SK-N-SH (cell line): ENCODE results near the gene BAK1. TPM values are rescaled to one million over a fixed set of nuclear protein-coding genes. Genes with fewer than 3 reads are reported as not detected.

ENCODE experiments used
- CTCF ChIA-PET: fragments of 300-600, 350-600 bp; formaldehyde crosslinking; extraction: SDS; loops from one replicate; lab custom pipeline; 2021; lab: Yijun Ruan, JAX
- POLR2A ChIA-PET: fragments of 350-600 bp; sonication (Branson Sonifier 250); formaldehyde crosslinking; extraction: SDS; loops from one replicate; lab custom pipeline; 2020; ENCODE audit warnings: antibody characterized with exemption, inconsistent platforms; lab: Yijun Ruan, JAX
- DNase-seq: peaks from one replicate; pipeline ENCODE4 v3.0.0; 2012
- H2AFZ ChIP-seq: fragments of 200-600 bp; sonication (generic); 2 replicates; pipeline ENCODE4 v1.8.1; 2016; ENCODE audit warnings: antibody characterized with exemption, mild to moderate bottlenecking, low read depth
- H3F3A ChIP-seq: fragments of 200-600 bp; sonication (generic); replicated peaks from 2 replicates; pipeline ENCODE3; 2016; ENCODE audit warnings: antibody characterized with exemption, mild to moderate bottlenecking; ENCODE audit not compliant: insufficient read depth
- H3K27ac ChIP-seq, 2 experiments: fragments of 200-500 bp in 1 of 2; fragments of 200-600 bp in 1 of 2; sonication (Bioruptor generic) in 1 of 2; sonication (generic), shearing (Covaris generic) in 1 of 2; 2 replicates each; pipeline versions ENCODE4 v1.5.1 to v1.6.1; 2014 to 2016; ENCODE audit warnings: low read depth in 2 of 2, inconsistent platforms in 1 of 2, low read length in 1 of 2, mild to moderate bottlenecking in 1 of 2, mixed read lengths in 1 of 2
- H3K27me3 ChIP-seq: fragments of 200-600 bp; sonication (generic), shearing (Covaris generic); 2 replicates; pipeline ENCODE4 v1.6.1; 2016; ENCODE audit warnings: mixed run types; ENCODE audit not compliant: insufficient read depth
- H3K36me3 ChIP-seq, 2 experiments: fragments of 200-500 bp in 1 of 2; fragments of 200-600 bp in 1 of 2; sonication (Bioruptor generic) in 1 of 2; sonication (generic) in 1 of 2; replicated peaks in 1 of 2; 2 replicates each; pipeline versions ENCODE3 to v1.5.1; 2014 to 2016; ENCODE audit warnings: low read length in 1 of 2, mild to moderate bottlenecking in 1 of 2; ENCODE audit not compliant: insufficient read depth in 2 of 2, control insufficient read depth in 1 of 2
- H3K4me1 ChIP-seq, 2 experiments: fragments of 200-500 bp in 1 of 2; fragments of 200-600 bp in 1 of 2; sonication (Bioruptor generic) in 1 of 2; sonication (generic), shearing (Covaris generic) in 1 of 2; 2 replicates each; pipeline versions ENCODE4 v1.5.1 to v1.6.1; 2014 to 2016; ENCODE audit warnings: low read depth in 1 of 2, low read length in 1 of 2, mixed run types in 1 of 2; ENCODE audit not compliant: insufficient read depth in 2 of 2, control insufficient read depth in 1 of 2
- H3K4me2 ChIP-seq: fragments of 200-600 bp; sonication (generic), shearing (Covaris generic); 2 replicates; pipeline ENCODE4 v1.6.1; 2017; ENCODE audit warnings: mixed run types
- H3K4me3 ChIP-seq, 2 experiments: fragments of 200-500 bp in 1 of 2; fragments of 200-600 bp in 1 of 2; sonication (Bioruptor generic) in 1 of 2; sonication (generic), shearing (Covaris generic) in 1 of 2; 2 replicates each; pipeline versions ENCODE4 v1.5.1 to v1.8.1; 2014 to 2016; ENCODE audit warnings: low read depth in 2 of 2, inconsistent platforms in 1 of 2, low read length in 1 of 2, mild to moderate bottlenecking in 1 of 2, mixed read lengths in 1 of 2, moderate library complexity in 1 of 2
- H3K79me2 ChIP-seq: fragments of 200-600 bp; sonication (generic); 2 replicates; pipeline ENCODE4 v1.8.1; 2017; ENCODE audit warnings: mild to moderate bottlenecking; ENCODE audit not compliant: insufficient read depth
- H3K9ac ChIP-seq: fragments of 200-600 bp; sonication (generic); 2 replicates; pipeline ENCODE4 v1.6.1; 2017; ENCODE audit warnings: mixed run types
- H3K9me2 ChIP-seq: fragments of 200-600 bp; sonication (generic); 2 replicates; pipeline ENCODE4 v1.6.1; 2017; ENCODE audit warnings: mixed run types
- H3K9me3 ChIP-seq: fragments of 200-600 bp; sonication (generic); 2 replicates; pipeline ENCODE4 v1.6.1; 2017; ENCODE audit warnings: mixed run types, mild to moderate bottlenecking, moderate library complexity
- H4K20me1 ChIP-seq: fragments of 200-600 bp; sonication (generic); 2 replicates; pipeline ENCODE4 v1.6.1; 2017; ENCODE audit warnings: mild to moderate bottlenecking, mixed run types; ENCODE audit not compliant: insufficient read depth
- CHD2 ChIP-seq: fragments of 150-350 bp; IDR thresholded peaks from 2 replicates; pipeline ENCODE4 v1.6.1; 2018; ENCODE audit warnings: low read length; ENCODE audit not compliant: partially characterized antibody
- EZH2phosphoT487 ChIP-seq: fragments of 200-600 bp; sonication (generic); IDR thresholded peaks from 2 replicates; pipeline ENCODE4 v1.6.1; 2017; ENCODE audit warnings: low read depth, mixed run types, mild to moderate bottlenecking, antibody characterized with exemption, moderate library complexity, borderline replicate concordance
- FOXJ3 ChIP-seq: sonication (generic); formaldehyde crosslinking; IDR thresholded peaks from 2 replicates; pipeline ENCODE4 v1.5.1; 2020; ENCODE audit warnings: mild to moderate bottlenecking, missing genetic modification reagents
- FOXM1 ChIP-seq: IDR thresholded peaks from 2 replicates; pipeline ENCODE4 v1.4.0; 2012; ENCODE audit warnings: low read depth, mild to moderate bottlenecking
- GATA2 ChIP-seq: sonication (generic); formaldehyde crosslinking; IDR thresholded peaks from 2 replicates; pipeline ENCODE4 v1.5.0; 2020; ENCODE audit warnings: mild to moderate bottlenecking, missing genetic modification reagents
- MEF2A ChIP-seq: IDR thresholded peaks from 2 replicates; pipeline ENCODE4 v1.4.0; 2012; ENCODE audit warnings: low read depth, borderline replicate concordance
- NFIC ChIP-seq: IDR thresholded peaks from 2 replicates; pipeline ENCODE4 v1.4.0; 2012; ENCODE audit warnings: borderline replicate concordance
- POLR2AphosphoS5 ChIP-seq: IDR thresholded peaks from 2 replicates; pipeline ENCODE4 v1.6.1; 2012; ENCODE audit warnings: low read depth, low read length
- RXRA ChIP-seq: IDR thresholded peaks from 2 replicates; pipeline ENCODE4 v1.4.0; 2012; ENCODE audit warnings: low read depth, mild to moderate bottlenecking, borderline replicate concordance
- SIN3A ChIP-seq: IDR thresholded peaks from 2 replicates; pipeline ENCODE4 v1.6.1; 2012; ENCODE audit warnings: low read depth, mild to moderate bottlenecking, low read length, moderate library complexity, borderline replicate concordance
- SMC3 ChIP-seq: IDR thresholded peaks from 2 replicates; pipeline ENCODE4 v1.6.1; 2012; ENCODE audit warnings: low read depth, low read length, improper control_type of control experiment
- WGBS: methylation state at CpG from one replicate; pipeline ENCODE4 v1.1.6; 2017; ENCODE audit warnings: low lambda C conversion rate; 5-methylcytosine and 5-hydroxymethylcytosine counted together
- polyA plus RNA-seq, 3 experiments: library from polyadenylated mRNA; depleted of rRNA; stranded (reverse); fragments of >200 nt; gene quantifications; 2 replicates each; pipeline ENCODE4 v1.2.3, GENCODE V29; 2012
- TF ChIP-seq, protein P1 (sequence below): IDR thresholded peaks from 2 replicates; pipeline ENCODE4 v1.4.0; 2012; ENCODE audit warnings: low read depth, borderline replicate concordance

The BAK1 gene
- polyA plus RNA-seq, 1 of the 3 experiments (the other 2 are of a cell fraction): 15.4 TPM

DNA sequence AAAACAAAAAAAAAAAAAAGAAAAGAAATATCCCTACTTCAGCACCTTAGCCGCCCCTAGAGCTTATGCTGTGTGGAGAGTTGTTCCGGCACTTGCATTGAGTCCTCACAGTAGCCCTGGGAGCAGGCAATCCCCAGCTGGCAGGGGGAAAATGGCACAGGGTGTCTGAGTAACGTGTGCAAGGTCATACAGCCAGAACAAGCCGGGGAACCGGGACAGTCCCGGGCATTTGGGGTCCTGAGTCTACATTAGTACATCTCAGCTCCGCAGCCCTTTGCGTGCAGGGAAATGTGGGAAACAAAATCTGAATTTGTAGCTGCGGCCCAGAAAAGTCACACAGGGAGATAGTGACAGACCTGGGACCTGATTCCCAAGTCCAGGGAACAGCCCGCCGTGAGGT lies 3.4 kb downstream of the BAK1 start:
- H3K4me1 ChIP-seq: peaks cover 1 to 12% of the 10 kb centered on the region in 2 experiments; a peak in 1 of 4 replicates
- H3K4me2 ChIP-seq: no peak overlapping the region
- ChIA-PET POLR2A (no interaction called here), CTCF (interaction anchor here (1.4 kb wide), 1 partner anchor 13 kb away, joined by 5 read pairs; no protein-coding TSS in a partner anchor)
- H3K9me2 ChIP-seq: no peaks in the 10 kb centered on the region
- no peak overlapping the region for H3K4me3 ChIP-seq
- peaks cover 8 to 33% of the 10 kb centered on the region in 2 experiments for H3K36me3 ChIP-seq
- H3K27me3 ChIP-seq: no peaks in the 10 kb centered on the region
- no peak overlapping the region for H2AFZ ChIP-seq
- H3K9ac ChIP-seq: no peak overlapping the region
- WGBS: 83% methylated on average over 5 of the region's 11 CpGs
- H3K27ac ChIP-seq: no peak overlapping the region
- no peak for TF ChIP-seq CHD2
- no peak for TF ChIP-seq FOXJ3 (CRISPR knock-in tag)
- TF ChIP-seq FOXM1: no peak
- TF ChIP-seq SIN3A: no peak
- TF ChIP-seq MEF2A: no peak
- no peak for TF ChIP-seq RXRA
- no peak for TF ChIP-seq EZH2phosphoT487
- no peak for TF ChIP-seq NFIC
- no peaks in the 10 kb centered on the region for H3K9me3 ChIP-seq
- peaks cover 25% of the 10 kb centered on the region for H3K79me2 ChIP-seq
- H3F3A ChIP-seq: no peaks in the 10 kb centered on the region
- no peak for DNase-seq
- H4K20me1 ChIP-seq: no peaks in the 10 kb centered on the region

DNA sequence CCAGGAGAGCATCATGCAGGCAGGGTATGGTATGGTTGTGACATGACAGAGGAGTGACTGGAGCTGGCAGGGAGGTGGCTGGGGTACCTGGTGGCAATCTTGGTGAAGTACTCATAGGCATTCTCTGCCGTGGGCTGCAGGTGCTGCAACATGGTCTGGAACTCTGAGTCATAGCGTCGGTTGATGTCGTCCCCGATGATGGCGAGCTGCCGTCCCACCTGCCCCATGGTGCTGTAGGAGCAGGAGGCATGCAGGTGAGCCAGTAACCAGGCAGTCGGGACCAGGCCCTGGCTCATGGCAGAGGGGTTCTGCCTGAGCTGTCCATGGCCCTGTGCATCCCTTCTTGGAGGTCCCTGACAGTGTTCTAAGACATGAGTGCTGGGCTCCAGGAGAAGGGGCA lies 4.9 kb downstream of the BAK1 start:
- TF ChIP-seq GATA2 (CRISPR knock-in tag) (no peak), POLR2AphosphoS5 (no peak), SMC3 (no peak), NFIC (no peak), CHD2 (no peak)
- TF ChIP-seq, protein P1, sequence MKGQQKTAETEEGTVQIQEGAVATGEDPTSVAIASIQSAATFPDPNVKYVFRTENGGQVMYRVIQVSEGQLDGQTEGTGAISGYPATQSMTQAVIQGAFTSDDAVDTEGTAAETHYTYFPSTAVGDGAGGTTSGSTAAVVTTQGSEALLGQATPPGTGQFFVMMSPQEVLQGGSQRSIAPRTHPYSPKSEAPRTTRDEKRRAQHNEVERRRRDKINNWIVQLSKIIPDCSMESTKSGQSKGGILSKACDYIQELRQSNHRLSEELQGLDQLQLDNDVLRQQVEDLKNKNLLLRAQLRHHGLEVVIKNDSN: no peak
- CTCF ChIA-PET: interaction anchor here (0.8 to 2.0 kb wide), 4 partner anchors 8 to 480 kb away, joined by 3 to 8 read pairs (median 5); no protein-coding TSS in a partner anchor
- Histone ChIP-seq H3K4me3 (no peak overlapping the region), H3K36me3 (peaks cover 8 to 33% of the 10 kb centered on the region in 2 experiments), H3K9me2 (no peaks in the 10 kb centered on the region), H3K79me2 (peaks cover 25% of the 10 kb centered on the region), H3K27ac (no peak overlapping the region), H3K4me1 (peaks cover 5 to 19% of the 10 kb centered on the region in 2 experiments; a peak in 1 of 4 replicates), H3F3A (no peaks in the 10 kb centered on the region), H2AFZ (no peak overlapping the region), H4K20me1 (no peaks in the 10 kb centered on the region), H3K4me2 (no peak overlapping the region), H3K9ac (no peak overlapping the region), H3K9me3 (no peaks in the 10 kb centered on the region), H3K27me3 (no peaks in the 10 kb centered on the region)
- DNase-seq: no peak
- POLR2A ChIA-PET: no interaction called here
- 100% methylated on average over 7 of the region's 8 CpGs for WGBS
